Effector memory CD4-positive, alpha-beta T cell (primary cell): ENCODE data around the gene HPCAL1.

Source experiments
- DNase-seq, 3 donors: peaks; one replicate each; pipeline ENCODE4 v3.0.0-alpha.2; 2020
- H3K27ac ChIP-seq: 2 replicates; pipeline ENCODE4 v1.7.0; 2013; ENCODE audit warnings: mild to moderate bottlenecking, low read length, moderate library complexity; ENCODE audit not compliant: insufficient read depth, poor library complexity, severe bottlenecking
- H3K27me3 ChIP-seq: replicated peaks from 2 replicates; pipeline ENCODE4 v1.7.0; 2013; ENCODE audit warnings: mild to moderate bottlenecking, low read length; ENCODE audit not compliant: insufficient read depth, control insufficient read depth, poor library complexity, severe bottlenecking
- H3K36me3 ChIP-seq: 2 replicates; pipeline ENCODE4 v1.7.0; 2013; ENCODE audit warnings: mild to moderate bottlenecking, low read length, moderate library complexity; ENCODE audit not compliant: control insufficient read depth, insufficient read depth
- H3K4me1 ChIP-seq: 2 replicates; pipeline ENCODE4 v1.7.0; 2013; ENCODE audit warnings: low read length, mild to moderate bottlenecking; ENCODE audit not compliant: control insufficient read depth, insufficient read depth, poor library complexity, severe bottlenecking
- H3K4me3 ChIP-seq: 2 replicates; pipeline ENCODE4 v1.7.0; 2013; ENCODE audit warnings: low read length, low read depth, mild to moderate bottlenecking; ENCODE audit not compliant: insufficient read depth, poor library complexity, severe bottlenecking
- H3K9me3 ChIP-seq: 2 replicates; pipeline ENCODE4 v1.7.0; 2013; ENCODE audit warnings: mild to moderate bottlenecking, low read length, moderate library complexity; ENCODE audit not compliant: control insufficient read depth

Gene HPCAL1

DNA sequence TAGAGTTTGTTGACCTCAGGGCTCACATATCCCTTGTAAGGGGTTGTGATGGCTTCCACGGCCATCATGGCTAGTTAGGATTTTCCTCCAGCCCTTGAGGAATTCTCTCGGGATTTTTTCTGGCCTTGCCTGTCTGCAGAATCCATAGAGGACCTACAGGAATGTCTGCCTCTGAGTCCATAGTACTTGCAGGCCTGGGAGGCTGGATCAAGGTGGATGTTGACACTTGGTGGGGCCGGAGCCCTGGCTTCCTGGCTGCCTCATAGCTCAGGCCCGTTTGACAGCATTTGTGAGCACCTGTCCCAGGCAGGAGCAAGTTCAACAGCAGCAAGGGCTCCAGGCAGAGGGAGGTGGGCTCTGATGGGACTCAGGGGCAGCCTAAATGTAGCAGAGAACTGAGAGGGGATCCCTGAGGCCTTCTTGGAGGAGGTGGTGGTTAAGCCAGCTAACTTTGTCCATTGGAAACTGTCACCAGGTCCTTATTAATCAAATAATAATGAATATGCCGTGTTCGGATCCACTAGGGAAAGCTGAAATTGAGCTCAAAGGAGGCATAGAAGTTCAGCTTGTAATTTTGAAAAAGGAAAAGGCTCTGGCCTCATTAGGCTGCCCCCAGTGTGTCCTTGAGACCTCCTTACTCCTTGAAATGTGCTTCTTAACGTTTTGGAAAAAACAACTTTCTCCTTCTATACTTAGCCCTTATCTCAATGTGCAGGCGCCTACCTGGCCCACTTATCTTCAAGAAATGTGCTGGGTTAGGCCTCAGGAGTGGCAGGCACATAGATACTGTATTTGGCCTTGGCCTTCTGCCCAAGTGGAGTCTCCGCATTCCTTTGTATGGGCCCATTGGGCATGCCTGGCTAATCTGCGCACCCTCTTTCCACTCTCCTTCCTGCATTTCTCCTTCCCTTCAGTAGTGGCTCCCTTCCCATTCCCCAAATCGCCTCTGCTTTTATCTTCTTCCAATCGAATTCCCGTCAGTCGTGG is 66.9 kb downstream of the HPCAL1 start:
- no peaks in the 10 kb centered on the region for H3K4me1 ChIP-seq

GRCh38 chr2:10370390-10370789 is 67.7 kb downstream of the HPCAL1 start:
- no peak for DNase-seq
- no peaks in the 10 kb centered on the region for H3K4me1 ChIP-seq
- no peak overlapping the region for H3K27ac ChIP-seq
- H3K9me3 ChIP-seq: no peaks in the 10 kb centered on the region
- no peak overlapping the region for H3K4me3 ChIP-seq
- no peaks in the 10 kb centered on the region for H3K27me3 ChIP-seq
- peaks cover 7% of the 10 kb centered on the region for H3K36me3 ChIP-seq

More for the DNA sequence above, 66.9 kb downstream of the HPCAL1 start:
- Histone ChIP-seq H3K4me3 (no peak overlapping the region), H3K27ac (no peak overlapping the region), H3K9me3 (no peaks in the 10 kb centered on the region), H3K36me3 (peaks cover 7% of the 10 kb centered on the region), H3K27me3 (no peaks in the 10 kb centered on the region)
- DNase-seq: no peak

GRCh38 chr2:10370895-10371294 is 68.2 kb downstream of the HPCAL1 start:
- Histone ChIP-seq H3K27ac (no peak overlapping the region), H3K36me3 (peaks cover 7% of the 10 kb centered on the region), H3K4me1 (no peaks in the 10 kb centered on the region), H3K4me3 (no peak overlapping the region), H3K9me3 (no peaks in the 10 kb centered on the region), H3K27me3 (no peaks in the 10 kb centered on the region)
- DNase-seq: no peak

- Histone ChIP-seq H3K4me3 (no peak overlapping the region), H3K4me1 (no peaks in the 10 kb centered on the region)
These were observed 68.9 kb downstream of the HPCAL1 start for GRCh38 chr2:10371441-10372196.

GRCh38 chr2:10372203-10372861 is 69.6 kb downstream of the HPCAL1 start:
- Histone ChIP-seq H3K9me3 (no peaks in the 10 kb centered on the region), H3K36me3 (peaks cover 7% of the 10 kb centered on the region), H3K4me1 (peaks cover 4% of the 10 kb centered on the region), H3K27me3 (no peaks in the 10 kb centered on the region), H3K4me3 (no peak overlapping the region), H3K27ac (no peak overlapping the region)
- DNase-seq: no peak

More at GRCh38 chr2:10371441-10372196, 68.9 kb downstream of the HPCAL1 start:
- H3K36me3 ChIP-seq: peaks cover 7% of the 10 kb centered on the region
- H3K27me3 ChIP-seq: no peaks in the 10 kb centered on the region
- H3K27ac ChIP-seq: no peak overlapping the region
- no peaks in the 10 kb centered on the region for H3K9me3 ChIP-seq
- no peak for DNase-seq

- Histone ChIP-seq H3K9me3 (no peaks in the 10 kb centered on the region), H3K36me3 (peaks cover 7% of the 10 kb centered on the region), H3K4me3 (no peak overlapping the region), H3K27me3 (no peaks in the 10 kb centered on the region), H3K27ac (no peak overlapping the region), H3K4me1 (peaks cover 9% of the 10 kb centered on the region)
- no peak for DNase-seq
These were observed 70.1 kb downstream of the HPCAL1 start for GRCh38 chr2:10372862-10373240.

- DNase-seq: no peak
- peaks cover 20% of the 10 kb centered on the region for H3K4me1 ChIP-seq
- no peak overlapping the region for H3K4me3 ChIP-seq
- no peaks in the 10 kb centered on the region for H3K9me3 ChIP-seq
- H3K27ac ChIP-seq: no peak overlapping the region
- peaks cover 3% of the 10 kb centered on the region for H3K36me3 ChIP-seq
- no peaks in the 10 kb centered on the region for H3K27me3 ChIP-seq
These were observed 71.2 kb downstream of the HPCAL1 start for GRCh38 chr2:10373931-10374330.

DNA sequence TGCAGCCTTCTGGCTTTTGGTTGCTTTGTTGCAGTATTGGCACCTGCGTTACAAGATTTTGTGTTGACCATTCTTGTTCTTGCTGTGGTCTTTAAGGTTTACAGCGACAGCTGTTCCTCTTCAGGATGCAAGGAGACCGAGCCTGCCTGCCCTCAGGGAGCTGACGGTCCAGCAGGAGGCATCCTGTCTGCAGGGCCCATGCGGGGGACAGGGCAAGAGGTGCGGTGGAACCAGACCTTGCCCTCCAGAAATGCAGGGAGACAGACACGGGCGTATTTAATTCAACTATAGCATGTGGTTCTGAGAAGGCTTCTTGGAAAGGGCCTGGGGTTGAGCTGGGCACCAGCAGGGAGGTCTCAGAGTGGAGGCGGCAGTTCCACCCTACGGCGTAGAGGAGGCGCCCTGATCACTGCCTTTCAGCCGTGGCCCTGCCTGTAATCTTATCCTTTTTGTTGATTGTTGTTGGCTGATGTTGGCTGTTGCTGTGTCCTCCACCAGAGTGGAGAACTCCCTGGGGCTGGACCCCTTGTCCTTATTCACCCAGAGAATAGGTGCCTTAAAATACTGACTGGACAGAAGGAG is 71.7 kb downstream of the HPCAL1 start:
- Histone ChIP-seq H3K9me3 (no peaks in the 10 kb centered on the region), H3K4me3 (no peak overlapping the region), H3K4me1 (peaks cover 25% of the 10 kb centered on the region), H3K27ac (no peak overlapping the region), H3K27me3 (no peaks in the 10 kb centered on the region), H3K36me3 (peaks cover 3% of the 10 kb centered on the region)
- DNase-seq: no peak

- no peaks in the 10 kb centered on the region for H3K36me3 ChIP-seq
- no peaks in the 10 kb centered on the region for H3K9me3 ChIP-seq
- H3K4me1 ChIP-seq: peaks cover 37% of the 10 kb centered on the region
- no peak for DNase-seq
- no peaks in the 10 kb centered on the region for H3K27me3 ChIP-seq
- H3K4me3 ChIP-seq: no peak overlapping the region
- no peak overlapping the region for H3K27ac ChIP-seq
These were observed 73.0 kb downstream of the HPCAL1 start for GRCh38 chr2:10375570-10376281.
